NCI-H1436 treated with DMSO at 0.1 percent for 48 hours (cell line): ENCODE measurements around the gene COLGALT1.

Experiments
- DNase-seq: peaks from one replicate; lab custom pipeline; 2025; lab: John Stamatoyannopoulos, UW

Gene COLGALT1

DNA sequence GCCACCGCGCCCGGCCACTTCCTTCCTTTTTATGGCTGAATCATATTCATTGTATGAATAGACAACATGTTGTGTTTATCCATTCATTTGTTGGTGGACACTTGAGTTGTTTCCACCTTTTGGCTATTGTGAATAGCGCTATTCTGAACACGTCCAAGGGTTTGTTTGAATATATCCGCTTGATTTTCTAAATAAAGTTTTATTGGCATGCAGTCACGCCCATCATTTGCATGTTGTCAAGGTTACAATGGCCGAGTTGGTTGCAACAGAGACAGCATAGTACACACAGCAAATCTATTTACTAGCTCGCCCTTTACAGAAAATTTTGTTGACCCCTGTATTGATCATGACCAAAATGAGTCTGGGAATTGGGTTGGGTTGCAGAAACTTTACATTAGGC, 43.5 kb downstream of the COLGALT1 start:
- no peak for DNase-seq

DNA sequence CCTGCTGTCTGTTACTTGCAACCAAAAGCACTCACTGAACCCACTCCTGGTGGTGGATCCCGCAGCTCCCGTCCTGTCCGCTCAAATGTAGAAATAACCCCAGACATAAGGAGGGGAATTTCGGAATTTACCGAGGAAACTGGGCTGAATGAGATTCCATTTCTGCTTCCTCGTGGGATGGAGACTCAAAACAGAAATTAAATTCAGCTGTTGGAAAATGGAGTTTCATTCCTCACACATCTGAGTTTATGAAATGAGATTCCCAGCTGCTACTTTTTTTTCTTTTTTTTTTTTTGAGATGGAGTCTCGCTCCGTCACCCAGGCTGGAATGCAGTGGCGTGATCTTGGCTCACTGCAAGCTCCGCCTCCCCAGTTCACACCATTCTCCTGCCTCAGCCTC, 44.3 kb downstream of the COLGALT1 start:
- DNase-seq = no peak

DNA sequence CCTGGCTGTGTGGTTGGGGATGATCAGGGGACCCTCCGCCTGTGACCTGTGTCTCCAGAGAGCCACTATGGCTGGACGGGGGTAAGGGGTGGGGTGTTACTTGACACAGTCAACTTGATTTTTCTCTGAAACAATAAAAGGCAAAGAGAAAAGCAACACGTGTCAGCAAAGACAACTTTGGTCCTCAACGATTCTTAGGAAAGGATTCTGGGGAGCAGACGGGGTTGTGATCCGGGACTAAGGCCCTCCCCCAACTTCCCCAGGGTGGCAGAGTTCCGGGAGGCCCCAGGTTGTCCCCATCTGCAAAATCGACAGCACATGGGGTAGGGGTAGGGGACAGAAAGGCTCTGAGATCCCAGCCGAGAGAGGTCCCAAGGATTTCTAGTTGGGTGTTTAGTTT, 46.2 kb downstream of the COLGALT1 start:
- no peak for DNase-seq

DNA sequence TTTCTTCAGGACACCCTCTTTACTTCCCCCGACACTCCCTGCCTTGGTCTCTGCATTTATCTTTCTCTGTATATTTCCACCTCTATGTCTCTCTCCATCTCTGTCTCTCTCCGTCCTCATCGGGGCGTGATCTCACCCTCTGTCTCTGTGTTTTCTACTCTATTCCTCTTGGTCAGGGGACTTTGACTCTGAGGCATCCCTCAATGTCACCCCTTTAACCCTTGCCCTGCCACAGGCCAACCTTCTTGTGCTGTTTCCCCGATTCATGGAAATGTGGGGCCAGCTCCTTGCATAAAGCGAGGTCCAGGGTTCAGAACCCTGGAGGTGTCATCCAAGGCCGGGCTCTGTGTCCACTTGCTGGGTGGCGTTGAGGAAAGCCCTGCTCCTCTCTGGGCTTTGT, 46.8 kb downstream of the COLGALT1 start:
- no peak for DNase-seq

DNA sequence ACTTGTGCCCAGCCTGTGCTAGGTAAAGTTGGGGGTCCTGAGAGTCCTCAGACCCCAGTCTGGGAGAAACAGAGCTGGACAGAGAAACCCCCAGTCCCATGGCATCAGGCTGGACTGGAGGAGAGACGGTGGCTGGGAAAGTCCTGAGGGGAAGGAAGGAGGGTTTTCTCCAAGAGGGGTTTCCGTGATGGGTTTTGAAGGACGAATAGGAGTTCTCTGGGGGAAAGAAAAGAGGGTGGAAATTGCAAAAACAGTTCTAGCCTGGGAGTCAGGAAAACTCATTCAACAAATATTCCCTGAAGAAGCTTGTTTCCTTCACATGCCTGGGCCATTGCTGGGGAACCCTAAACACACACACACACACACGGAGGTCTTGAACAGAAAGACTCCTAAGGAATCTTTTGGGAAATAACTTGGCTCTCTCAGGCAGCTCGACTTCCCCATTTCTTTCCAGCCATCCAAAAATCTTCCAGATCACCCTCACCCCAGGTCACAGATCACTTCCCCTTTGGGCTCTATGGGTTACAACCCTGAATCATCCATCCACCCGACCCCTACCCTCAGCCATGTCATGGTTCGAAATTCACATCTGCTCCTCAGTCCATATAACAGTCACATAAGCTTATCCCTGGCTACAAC, 47.5 kb downstream of the COLGALT1 start:
- no peak for DNase-seq

DNA sequence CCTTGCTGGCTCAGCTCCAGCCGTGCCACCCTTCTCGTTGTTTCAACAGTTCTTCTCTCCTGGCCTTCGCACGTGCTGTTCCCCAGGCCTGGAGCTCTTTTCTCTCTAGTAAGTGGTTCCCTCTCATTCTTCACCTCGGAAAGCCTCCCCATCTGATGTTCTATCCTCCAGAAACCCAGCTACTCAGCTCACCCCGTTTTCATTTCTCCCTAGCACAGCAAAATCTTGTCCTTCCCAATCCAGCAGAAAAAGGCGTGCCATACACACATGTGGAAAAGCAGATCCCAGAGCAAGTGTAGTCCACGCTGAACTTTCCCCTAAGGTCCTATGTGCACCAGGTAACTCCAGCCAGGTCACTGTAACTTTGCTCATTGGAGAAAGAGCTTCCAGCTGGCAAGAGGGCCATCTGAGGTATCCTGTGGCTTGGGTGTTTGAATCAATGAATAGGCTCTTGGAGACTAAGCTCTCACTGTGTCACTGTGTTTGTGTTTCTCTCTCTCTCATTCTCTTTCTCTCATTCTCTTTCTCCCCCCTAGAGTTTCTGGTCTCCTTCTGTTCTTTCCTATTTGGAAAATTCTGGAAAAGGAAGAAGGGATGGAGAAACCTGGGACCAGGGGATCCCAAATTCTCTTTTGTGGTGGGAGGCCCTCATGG, 49.0 kb downstream of the COLGALT1 start:
- no peak for DNase-seq

DNA sequence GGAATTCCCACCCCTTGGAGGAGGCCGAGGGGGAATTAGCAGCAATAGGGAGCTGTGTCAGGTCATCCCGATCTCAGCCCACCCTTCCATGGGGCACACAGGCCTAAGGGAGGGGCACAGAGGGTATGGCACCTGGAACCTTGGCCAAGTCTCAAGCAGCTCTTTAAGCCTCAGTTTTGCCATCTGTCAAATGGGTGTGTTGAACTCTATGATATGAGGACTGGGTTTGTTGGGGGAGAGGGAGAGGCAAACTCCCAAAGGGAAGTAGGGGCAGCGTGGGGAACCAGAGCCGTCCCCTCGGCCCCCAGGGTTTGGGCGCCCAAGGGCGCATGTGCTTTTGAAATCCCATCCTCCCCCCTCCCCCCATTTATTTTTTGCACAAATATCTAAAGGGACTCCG, 49.7 kb downstream of the COLGALT1 start:
- DNase-seq = no peak

DNA sequence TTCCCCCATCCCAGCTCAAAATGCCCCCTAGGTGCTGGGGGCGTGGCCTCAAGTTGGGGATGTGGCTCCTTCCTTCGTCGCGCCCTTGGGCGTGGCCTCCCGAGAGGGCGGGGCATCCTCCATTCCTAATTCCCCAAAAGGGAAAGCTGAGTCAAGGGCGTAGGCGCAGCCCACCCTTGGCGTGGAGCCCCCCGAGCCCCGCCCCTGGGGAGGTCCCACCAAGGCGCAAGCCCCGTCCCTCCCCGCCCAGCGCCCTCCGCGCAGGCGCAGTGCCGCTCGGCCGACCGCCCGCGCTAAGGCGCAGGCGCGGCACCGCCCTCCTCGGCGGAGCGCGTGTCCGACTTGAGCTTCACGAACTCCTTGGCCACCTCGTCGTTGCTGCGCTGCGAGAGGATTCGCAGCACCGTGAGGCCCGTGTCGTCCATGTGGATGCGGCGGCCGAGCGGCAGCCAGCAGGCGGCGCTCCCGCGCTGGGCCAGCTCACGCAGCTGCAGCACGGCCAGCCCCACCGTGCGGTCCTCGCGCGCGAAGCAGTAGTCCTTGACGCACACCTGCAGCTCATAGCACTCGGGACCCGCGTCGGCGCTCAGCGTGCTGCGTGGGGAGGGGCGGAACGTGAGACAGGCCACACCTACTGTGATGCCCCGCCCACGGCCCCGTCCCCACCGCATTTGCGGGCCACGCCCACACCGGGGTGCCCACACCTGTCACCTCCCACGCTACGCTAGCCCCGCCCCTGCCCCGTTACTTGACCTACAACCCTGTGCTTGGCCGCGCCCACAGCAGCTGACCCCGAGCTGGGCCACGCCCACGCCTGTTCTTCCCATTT, 50.5 kb downstream of the COLGALT1 start:
- peak; percentile 50 for DNase-seq

DNA sequence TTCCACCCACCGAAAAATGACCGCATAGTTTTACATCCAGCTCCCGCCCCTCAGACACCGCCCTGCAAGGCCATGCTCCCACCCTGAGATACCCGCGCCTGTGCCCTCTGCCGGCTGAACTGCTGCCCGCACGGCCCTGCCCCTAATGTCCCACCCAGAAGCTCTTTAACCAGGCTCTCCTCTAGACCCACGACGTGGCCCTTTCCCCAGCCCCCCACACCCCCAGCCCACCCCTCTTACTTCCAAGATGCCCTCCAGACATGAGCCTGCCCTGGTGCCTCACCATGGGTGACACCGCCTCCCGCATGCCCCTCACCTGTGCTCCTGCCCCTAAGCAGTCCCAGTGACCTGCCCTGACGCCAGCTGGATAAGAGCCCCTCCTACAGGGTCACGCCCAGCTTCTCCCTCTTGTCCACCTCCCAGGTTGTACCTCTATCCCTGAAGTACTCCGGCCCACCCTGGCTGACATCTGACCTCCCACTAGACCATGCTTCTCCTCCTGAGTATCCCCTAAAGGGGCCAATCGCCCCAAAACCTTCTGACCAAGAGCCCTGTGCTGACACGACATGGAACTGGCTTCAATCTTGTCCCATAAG, 51.2 kb downstream of the COLGALT1 start:
- DNase-seq = no peak

DNA sequence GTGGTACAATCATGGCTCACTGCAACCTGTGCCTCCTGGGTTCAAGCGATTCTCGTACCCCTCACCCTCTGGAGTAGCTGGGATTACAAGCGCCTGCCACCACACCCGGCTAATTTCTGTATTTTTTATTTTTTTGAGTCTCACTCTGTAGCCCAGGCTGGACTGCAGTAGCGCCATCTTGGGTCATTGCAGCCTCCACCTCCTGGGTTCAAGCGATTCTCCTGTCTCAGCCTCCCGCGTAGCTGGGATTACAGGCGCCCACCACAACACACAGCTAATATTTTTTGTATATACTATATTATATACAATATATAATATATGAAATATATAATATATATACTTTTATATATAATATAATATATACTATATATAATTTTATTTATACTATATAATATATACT, 52.5 kb downstream of the COLGALT1 start:
- no peak for DNase-seq

DNA sequence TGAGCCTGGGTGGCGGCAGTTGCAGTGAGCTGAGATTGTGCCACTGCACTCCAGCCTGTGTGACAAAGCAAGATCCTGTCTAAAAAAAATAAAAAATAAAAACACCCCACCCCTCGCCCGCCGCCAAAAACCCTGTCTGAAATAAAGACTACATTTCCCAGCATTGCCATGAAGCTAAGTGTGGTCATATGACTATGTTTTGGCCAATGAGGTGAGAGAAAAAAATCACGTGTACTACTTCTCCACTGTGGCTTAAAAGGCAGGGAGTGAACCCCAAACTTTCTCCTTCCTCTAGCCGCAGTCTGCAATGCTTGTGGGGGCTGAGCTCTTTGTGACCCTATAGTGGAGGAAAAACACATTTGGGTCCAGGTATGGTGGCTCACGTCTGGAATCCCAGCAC, 54.9 kb downstream of the COLGALT1 start:
- DNase-seq = no peak

DNA sequence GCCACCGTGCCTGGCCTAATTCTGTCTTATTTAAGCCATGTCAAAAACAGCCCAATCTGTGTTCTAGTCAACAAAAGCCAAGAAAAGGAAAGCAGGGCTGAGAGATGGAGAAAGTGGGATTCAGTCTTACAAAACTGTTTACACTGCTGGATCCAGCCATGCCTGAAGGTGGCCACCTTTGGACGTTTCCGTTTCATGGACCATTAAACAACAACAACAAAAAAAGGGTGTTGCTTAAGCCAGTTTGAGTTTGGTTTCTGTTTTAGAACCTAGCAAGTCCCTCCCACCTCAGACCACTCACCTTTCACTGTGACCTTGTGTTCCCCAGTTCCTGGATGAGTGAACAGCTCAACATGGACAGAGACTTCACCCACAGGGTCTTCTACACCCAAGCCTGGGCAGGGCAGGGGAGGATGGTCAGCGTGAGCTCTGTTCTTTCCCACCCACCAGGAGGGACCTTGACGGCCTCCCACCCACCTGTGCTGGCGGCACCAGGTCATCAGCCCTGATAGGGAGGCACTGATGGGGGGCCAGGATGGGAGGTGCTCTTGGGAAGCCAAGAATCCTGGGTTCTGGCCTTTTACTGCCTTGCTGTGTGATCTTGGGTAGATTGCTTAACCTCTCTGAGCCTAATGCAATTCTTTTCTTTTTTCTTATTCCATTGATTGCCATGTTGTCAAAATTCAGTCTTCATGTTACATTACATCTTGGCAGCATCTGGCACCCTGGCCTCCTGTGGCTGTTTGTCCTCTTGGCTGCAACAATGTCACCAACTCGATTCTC, 56.2 kb downstream of the COLGALT1 start:
- DNase-seq = no peak

DNA sequence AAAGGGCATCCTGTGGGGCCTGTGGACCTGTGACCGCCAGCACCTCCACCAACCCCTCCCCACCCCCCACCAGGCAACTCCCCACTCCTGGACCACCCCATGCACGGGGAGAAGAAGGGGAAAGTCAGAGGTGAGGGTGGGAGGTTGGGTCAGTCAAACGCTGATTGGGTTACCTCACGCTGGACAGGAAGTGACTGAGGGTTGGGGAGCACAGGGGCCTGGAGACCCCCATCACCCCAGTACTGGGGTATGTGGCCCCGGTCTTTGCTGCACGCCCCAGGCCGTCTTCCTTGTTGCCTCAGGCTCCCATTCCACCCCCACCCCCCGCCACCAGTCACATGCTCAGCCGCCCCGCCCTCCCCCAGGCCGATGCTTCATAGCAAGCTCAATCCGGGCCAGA, 59.0 kb downstream of the COLGALT1 start:
- no peak for DNase-seq

DNA sequence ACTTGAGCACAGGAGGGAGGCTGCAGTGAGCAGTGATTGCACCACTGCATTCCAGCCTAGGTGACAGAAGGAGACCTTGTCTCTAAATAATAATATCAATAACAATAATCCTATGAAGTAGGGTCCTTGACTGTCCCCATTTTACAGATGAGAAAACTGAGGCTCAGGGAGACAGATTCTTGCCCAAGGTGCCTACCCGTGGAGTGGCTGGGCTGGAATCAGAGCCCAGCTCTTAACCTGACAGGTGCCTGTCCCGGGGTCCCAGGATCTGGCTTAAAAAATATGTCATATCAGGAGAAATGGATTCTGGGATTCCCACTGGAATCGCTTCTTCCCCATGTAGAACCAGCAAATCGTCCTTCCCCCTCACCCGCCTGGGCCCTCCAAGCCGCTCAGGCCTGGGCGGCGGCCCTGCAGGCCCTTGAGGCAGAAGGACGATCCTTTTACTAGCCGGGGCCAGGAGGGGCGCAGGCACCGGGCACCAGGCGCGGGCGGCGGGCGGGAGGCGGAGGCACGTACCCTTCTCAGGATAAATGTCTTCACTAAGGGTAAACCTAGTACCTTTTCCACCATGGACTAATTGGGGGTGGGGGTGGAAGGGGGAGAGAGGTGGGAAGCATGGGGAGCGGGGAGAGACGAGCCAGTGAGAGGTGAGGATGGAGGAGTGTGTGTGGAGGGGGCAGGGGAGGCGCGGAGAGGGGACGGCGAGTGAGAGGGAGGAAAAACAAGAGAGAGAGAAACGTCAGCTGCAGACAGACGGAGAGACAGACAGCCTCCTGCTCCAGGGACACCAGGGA, 60.6 kb downstream of the COLGALT1 start:
- DNase-seq = no peak

DNA sequence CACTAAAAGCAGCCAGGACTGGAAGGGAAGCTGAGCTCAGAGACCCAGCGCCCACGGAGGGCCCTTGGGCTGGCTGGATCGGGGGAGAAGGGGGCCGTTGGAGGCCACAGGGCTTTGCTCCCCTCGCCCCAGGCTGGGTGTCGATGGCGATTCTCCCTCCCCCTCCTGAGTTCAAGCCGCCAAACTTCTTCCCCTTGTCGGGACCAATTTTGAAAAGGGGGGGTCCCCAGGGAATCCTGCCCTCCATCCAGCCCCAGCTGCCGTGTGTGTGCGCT, 61.2 kb downstream of the COLGALT1 start:
- DNase-seq = no peak

DNA sequence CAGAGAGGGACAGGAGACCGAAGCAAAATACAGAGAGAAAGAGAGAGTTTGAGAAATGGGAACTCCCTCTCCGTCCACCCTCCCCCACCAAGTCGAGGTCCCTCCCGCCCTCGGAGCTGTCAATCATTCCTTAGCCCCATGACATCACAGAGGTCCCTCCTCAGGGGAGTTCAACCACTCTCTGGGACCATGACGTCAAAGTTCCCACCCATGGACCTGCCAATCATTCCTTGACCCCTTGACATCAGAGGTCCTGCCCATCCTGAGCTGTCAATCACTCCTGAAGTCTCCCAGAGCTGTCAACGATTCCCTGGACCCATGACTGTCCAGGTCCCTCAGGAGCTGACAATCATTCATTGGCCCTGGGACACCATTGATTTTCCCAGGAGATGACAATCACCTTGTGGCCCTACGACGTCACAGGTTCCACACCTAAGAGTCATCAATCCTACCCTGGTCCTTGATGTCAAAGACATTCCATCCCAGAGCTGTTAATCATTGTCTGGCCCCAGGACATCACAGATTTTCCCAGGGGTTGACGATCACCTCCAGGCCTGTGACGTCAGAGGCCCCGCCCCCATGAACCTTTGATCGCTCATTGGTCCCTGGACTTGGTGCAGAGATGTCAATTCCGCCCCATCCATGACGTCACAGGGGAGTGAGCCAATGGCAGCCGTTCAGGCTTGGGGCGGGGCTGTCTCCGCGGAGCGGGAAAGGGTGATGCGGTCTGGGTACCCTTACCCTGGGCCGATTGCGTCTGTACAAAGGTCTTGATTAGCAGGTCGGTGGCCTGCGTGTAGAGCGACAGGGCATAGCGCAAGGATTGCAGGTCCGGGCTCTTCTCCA, 61.7 kb downstream of the COLGALT1 start:
- no peak for DNase-seq

DNA sequence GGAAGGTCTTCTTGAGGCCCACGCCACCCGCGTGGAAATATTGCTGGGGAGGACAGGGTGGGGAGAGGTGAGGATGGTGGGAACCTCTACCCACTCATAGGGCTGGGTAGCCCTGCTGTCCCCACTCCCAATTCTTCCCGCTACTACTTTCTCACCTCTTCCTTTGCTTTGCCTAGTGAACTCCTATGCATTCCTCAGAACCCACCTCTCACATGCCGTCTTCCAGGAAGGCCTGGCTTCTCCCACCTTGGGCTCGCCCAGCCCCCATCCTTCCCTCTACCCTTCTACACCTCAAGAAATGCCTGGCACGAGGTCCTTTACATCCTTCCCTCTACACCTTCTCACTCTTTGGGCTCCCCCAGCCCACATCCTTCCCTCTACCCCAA, 62.4 kb downstream of the COLGALT1 start:
- DNase-seq = no peak

DNA sequence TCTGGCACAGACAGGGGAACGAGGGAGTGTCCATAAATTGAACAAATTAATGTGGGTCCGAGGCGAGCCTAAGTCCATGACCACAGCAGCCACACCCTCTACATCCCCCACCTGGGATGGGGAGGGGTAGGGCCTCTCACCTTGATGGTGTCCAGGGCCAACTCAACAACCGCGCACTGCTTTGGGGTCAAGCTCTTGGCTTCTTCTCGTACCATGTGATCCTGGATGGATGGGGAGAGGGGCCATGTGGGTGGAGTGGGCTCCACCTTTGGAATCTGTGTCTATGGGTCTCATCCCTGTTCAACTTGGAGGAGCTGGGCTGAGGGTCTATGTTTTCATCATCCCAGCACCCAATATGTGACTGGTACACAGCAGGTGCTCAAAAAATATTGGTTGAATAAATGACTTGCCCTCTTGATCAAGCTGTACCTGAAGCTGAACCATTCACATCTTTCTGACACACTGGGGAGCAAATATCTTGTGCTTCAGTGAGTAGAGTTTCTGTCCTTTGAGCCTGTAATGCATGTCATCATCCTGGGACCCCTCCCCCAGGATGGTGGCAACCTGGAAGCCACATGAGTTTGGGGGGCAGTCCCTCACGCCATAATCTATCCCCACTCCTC, 62.9 kb downstream of the COLGALT1 start:
- no peak for DNase-seq

DNA sequence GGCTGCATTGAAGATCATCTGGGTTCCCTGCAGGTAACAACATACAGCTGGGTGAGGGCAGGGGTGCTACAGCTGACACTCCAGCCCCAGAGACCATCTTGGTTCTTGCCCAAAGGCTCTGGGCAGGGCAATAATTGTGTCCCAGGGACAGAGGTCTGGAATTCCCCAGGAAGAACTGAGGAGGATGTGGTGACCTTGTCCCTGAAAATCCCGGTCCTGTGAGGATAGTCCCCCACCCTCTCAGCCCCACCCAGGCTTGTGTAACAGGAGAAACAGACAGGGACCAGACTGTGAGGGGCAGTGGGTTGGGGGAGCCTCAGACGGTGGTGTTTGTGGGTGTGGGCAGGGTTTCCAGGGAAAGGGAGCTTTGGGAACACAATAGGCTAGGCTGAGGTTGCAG, 63.5 kb downstream of the COLGALT1 start:
- DNase-seq = no peak

DNA sequence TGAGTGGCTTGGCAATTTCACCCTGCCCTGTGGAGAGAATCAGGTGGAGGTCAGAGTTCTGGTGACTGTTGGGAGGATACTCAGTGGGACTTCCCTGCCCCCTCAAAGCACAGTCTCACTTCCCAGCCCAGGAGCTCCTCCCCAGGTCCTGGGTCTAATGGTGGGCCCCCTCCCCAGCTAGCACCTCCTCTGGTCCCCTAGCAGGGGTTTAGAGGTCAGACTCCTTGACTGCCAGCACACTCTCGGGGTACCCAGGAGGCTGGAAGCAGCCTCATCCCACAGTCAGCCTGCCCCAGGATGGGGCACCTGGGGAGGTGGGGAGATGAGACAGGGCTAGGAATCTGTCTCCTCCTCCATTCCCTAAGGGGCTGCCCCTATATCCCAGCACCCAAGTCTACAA, 65.2 kb downstream of the COLGALT1 start:
- DNase-seq = no peak
